Loucy (cell line): ENCODE measurements around the gene BTNL8.

Experiments
- CTCF ChIP-seq: fragments of 200-600 bp; sonication (generic); conservative IDR thresholded peaks from 2 replicates; pipeline ENCODE4 v1.5.1; 2014; ENCODE audit warnings: mild to moderate bottlenecking, antibody characterized with exemption, low read length
- EZH2phosphoT487 ChIP-seq: fragments of 200-600 bp; IDR thresholded peaks from 2 replicates; pipeline ENCODE4 v1.6.1; 2018; ENCODE audit warnings: antibody characterized with exemption, mild to moderate bottlenecking, moderate library complexity, borderline replicate concordance

GRCh38 chr5:180849827-180850226 lies 49.1 kb upstream of the BTNL8 start:
- TF ChIP-seq CTCF, result no peak
- no peak for TF ChIP-seq EZH2phosphoT487
